Dermis blood vessel endothelial cell (primary cell): ENCODE measurements around the gene RNU1-3. TPM values are rescaled to one million over a fixed set of nuclear protein-coding genes. Genes with fewer than 3 reads are reported as not detected.
A peak's percentile ranks its signal among the peaks of the same experiment; 100 is the strongest.
"Not testable (repeated sequence)": the region's sequence is repeated elsewhere in the genome, so short reads cannot be mapped to it uniquely, and the experiment has no call there.

Experiments
- DNase-seq: peaks from one replicate; pipeline ENCODE4 v3.0.0; 2010
- total RNA-seq: library from RNA; depleted of rRNA; stranded (reverse); fragments of >200 nt; gene quantifications from 2 replicates; pipeline ENCODE4 v1.2.3, GENCODE V29; 2014

RNU1-3 gene
- under 0.01 TPM in 2 replicates for total RNA-seq

DNA sequence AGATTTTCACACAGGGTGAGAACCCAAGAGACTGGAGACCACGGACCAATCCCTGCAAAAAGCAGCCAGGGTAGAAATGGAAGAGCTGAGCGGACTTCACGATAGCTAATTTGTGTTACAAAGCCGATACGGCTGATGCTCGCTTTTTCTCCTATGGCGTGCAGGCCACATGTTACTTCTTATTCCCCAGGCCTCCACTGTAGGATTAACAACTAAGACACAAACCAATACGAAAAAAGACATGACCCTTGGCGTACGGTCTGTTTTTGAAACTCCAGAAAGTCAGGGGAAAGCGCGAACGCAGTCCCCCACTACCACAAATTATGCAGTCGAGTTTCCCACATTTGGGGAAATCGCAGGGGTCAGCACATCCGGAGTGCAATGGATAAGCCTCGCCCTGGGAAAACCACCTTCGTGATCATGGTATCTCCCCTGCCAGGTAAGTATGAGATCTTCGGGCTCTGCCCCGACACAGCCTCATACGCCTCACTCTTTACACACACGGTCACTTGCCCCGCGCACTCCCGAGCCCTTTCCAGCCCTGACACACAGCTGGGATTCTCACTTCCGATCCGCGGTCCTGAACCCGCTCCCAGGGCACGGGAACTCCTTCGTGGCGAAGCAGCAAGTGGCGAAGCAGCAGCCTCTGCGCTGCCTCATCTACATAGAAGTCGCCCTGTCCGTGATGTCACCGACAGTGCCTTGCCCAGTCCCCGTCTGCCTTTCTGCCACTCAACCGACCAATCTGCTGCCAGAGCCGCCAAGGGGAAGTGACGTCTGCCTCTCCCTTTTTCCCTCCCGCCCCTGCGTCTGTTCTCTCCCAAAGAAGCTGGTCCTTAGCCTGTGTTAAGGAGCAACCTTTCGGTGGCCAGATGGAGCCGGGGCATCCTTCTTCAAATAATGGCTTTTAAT is at the start of gene RNU1-3:
TSS of gene RNU1-3 (minus strand) at position 447 of the 912 bp plus-strand sequence.
- DNase-seq: not testable (repeated sequence)

DNA sequence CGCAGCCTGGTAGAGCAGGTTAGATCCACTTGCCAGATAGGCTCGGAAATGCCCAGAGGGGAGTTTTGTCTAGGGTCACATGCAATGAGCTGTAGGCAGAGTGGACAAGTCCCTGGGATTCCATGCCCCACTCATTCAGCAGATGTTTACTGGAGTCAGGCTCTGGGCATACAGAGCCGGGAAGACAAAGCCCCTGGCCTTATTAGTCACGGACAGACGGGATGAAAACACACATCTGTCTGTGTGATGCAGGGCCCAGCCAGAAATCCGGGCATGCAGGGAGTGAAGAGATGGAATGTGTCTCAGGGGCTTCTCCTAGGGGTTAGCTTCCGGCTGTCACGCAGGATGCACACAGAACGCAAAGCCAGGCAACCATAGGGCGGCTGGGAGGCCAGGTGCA is 46.7 kb upstream of the RNU1-3 start:
- not testable (repeated sequence) for DNase-seq

DNA sequence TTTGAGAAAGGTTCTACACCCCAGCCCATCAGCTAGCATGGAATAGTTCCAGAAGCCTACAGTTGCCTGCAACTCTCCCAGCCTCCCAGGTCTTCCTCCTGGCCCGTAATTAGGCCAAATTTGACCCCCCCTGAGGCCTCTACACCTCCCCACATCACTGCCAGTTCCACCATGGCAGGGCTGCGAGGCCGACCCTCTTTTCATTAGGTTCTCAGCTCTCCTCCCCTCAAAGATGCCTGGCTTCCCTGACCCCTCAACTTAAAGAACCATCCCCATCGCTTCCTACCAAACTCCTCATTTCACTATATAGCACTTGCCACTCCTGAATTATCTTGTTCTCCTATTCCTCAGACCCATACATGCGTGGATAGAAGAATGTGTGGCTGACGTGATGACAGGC is 46.2 kb upstream of the RNU1-3 start:
- DNase-seq: not testable (repeated sequence)

DNA sequence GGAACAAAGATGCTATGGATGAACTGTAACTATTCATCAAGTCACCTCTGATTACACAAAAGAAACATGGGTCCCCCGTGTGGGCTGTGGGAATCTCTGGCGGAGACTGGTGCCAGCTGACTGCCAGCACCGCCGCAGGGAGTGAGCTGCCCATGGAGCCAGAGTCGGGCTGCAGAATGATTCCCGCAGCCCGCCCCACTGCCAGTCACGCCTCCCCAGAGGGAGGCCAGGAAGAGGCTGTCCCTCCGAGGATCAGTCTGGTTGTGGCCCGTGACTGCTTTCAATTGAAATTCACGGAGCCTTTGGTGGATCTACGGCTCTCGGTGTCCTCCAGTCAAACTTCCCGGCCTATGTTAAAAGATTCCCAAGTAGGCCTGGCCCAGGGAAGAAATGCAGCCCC is 45.8 kb upstream of the RNU1-3 start:
- DNase-seq: not testable (repeated sequence)

DNA sequence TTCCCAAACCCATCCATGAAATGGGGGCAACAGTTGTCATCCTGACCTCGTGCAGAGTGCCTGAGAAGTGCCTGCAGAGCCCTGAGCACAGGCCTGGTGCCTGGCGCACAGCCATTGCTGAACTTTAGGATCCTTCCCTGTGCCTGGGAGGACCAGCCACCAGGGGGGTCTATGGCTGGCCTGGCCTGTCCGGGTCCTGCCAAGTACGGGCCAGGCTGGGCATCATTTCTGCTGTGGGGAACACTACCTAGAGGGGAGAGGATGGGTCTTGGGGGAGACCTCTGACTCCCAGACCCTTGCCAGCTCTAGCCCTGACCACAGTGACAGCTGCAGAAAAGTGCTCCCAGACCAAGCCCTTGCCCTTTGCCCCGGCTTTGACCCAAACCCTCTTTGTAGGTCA is 45.4 kb upstream of the RNU1-3 start:
- DNase-seq: not testable (repeated sequence)

DNA sequence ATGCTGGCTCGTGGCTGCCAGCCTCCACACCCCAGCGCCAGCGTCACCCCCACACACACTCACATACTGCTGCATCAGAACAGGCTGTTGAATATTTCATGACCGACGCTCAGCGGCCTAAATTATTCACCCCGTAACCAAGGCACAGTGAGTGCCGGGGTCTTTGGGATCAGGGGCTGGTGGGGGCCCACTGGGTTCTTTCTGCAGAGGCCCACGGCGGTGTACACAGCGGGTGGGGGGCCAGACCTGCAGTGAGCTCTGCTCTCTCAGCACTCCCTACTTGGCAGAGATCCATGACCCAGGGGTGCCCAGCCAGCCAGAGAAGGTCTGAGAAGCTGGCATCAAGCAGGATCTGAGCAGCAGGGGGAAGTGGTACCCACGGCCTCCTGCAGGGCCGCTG is 43.9 kb upstream of the RNU1-3 start:
- DNase-seq: not testable (repeated sequence)

DNA sequence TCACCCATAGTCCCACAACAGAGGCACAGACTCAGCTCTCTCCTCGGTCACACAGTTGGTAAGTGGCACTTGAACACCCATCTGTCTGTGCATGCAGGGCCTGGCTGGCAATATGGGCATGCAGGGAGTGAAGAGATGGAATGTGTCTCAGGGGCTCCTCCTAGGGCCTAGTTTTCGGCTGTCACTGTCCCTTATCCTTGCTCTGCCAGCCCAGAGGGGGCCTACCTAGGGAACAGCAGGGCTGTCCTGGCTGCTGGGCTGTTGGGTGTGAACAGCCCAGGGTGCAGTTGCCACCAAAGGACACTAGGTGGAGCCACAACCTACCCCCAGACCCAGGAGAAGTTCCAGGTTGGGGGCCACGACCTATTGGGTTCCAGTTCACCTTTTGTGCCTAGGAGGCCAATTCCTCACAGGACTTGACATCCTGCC is 42.9 kb upstream of the RNU1-3 start:
- DNase-seq: peak; percentile 44

DNA sequence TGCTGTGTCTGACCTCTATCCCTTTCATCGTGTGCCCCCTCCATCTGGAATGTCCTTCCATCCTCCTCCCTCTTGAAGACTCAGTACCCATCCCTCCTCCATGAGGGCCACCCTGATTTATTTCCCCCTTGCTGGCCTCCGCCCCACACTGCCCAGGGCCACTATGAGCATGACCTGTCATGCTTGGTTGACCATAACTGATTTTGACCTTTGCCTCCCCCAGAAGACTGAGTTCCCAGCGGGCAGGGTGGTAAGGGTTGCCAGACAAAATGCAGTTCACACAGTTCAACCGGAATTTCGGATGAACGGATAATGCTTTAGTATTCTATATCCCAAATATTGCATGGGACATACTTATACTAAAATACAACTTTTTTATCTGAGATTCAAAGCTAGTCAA is 42.0 kb upstream of the RNU1-3 start:
- DNase-seq: not testable (repeated sequence)

DNA sequence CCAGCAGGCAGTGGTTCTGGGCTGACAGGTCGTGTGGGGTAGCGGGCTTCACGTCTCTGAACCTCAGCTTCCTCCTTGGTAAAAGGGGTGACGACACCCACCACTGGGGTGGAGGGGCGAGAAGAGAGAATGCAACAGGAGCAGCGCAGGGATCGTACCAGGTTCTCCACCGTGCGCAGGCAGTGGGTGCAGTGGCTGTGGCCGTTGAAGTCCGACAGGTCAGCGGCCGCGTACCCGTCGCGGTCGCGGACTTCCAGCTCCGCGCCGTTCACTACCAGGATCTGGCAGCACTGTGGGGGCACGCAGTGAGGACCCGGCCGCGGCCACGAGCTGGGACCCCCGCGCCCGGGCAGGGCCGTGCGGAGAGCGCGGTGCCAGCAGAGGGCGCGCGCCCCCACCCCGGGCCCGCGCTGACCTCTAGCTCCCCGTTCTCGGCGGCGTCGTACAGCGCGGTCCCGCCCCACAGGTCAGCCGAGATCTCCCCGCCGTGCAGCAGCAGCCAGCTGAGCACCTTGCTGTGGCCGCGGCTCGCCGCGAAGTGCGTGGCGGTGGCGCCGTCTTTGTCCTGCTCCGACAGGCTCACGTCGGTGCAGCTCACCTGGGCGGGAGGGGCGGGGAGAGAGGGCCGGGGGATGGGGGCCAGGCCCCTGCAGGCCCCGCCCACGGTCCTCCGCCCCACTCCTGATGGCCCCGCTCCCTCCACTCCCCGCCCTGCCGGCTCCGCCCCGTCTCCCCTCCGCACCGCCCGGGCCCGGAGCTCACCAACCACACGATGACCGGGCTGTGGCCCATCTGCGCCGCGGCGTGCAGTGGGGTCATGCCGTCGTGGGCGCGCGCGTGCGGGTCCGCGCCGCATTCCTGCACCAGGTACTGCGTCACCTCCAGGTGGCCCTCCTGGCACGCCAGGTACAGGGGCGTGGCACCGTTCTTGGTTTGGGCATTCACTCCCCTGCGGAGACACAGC is 40.7 kb upstream of the RNU1-3 start:
- DNase-seq: peak; percentile 1

DNA sequence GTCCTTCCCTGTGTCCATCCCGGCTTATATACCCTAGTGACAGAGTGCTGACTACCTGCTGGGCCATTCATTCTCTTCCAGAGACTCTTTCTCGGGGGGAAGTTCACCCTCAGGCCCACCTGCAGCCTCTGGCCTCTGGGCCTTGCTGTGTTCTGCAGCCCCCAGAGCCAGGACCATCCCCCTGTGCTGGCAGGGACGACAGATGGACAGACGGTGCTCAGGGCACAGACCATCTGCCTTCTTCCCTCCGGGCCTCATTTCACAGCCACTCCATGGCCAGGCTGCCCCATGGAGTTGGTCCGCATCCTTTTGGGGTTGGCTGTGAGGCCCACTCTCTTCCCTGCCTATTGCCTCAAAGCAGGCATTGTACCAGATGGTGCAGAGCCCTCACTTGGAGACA is 39.6 kb upstream of the RNU1-3 start:
- not testable (repeated sequence) for DNase-seq

DNA sequence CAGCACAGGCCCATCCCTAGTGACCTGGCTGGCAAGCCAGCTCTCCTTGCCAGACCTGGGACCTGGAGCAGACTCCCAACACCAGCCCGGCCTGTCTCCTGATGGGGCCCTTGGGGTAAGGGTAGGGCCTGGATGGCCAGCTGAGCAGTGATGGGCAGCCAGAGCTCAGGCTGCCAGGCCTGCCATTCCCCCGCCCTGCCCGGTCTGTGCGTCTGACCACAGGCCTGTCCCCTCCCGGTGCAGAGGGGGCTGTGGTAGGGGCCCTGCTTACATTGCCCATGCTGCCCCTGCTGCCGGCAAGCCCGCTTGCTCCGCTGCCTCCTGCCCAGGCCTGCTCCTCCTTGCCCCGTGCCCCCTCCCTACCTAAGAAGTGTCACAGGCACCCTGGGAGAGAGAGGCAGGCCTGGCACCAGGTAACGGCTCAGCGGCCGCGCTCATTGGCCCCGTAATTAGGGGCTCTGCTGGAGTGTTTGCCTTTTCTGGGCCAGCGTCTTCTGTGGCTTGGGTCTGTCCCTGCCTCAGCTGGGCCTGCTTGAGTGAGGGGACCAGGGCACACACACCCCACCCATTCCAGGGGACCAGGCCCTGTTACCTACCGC is 37.9 kb upstream of the RNU1-3 start:
- not testable (repeated sequence) for DNase-seq

DNA sequence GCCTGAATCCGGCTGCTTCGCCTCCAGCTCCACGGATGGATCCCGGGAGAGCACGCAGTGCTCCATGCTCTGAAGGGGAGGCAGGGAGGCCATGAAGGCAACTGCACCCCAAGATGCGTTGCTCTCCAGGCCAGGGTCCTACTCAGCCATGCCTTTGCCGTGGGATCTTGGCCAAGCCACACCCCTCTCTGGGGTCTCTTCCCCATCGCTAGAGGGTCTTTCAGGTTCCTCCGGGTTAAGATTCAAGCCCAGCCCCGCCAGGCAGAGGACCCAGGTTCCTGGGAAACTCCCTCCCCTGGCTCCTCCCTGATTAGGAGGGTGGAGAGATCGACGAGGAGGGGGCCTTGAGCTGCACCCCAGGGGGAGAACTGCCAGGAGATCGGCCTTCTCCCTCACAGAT is 37.3 kb upstream of the RNU1-3 start:
- not testable (repeated sequence) for DNase-seq

DNA sequence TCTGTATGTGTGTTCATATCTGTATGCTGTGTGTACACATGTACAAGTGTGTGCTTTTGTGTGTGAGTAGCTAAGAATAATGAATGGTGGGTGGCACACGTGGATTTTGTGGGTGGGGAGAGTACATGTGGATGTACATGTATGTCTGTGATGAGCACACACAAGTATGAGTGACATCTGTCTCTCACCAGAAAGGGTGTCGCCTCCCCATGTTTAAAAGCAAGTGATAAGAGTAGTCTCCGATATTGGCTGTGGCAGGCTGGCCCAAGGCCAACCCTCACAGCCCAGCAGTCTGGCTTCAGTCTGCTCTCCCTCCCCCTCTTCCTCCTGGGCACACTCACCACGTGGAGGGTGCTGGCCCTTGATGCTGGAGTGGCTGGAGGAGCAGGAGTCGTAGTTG is 36.9 kb upstream of the RNU1-3 start:
- DNase-seq: not testable (repeated sequence)

DNA sequence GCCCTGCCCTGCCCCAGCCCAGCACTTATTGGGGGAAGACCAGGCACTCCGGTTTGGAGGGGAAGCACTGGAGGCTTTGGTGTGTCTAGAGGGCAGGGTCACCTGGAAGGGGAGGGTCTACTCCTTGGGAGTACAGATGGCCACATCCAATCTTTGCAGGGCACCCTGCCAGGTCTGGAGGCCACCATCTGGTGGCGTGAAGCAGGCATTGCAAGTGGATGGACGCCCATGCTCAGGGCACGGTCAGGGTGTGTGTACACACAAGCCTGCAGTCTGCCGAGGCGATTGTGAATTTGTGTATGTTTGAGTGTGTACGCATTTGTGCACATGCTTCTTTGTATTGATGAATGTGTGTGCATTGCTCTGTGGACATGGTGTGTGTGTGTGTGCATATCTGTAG is 36.4 kb upstream of the RNU1-3 start:
- DNase-seq: not testable (repeated sequence)

DNA sequence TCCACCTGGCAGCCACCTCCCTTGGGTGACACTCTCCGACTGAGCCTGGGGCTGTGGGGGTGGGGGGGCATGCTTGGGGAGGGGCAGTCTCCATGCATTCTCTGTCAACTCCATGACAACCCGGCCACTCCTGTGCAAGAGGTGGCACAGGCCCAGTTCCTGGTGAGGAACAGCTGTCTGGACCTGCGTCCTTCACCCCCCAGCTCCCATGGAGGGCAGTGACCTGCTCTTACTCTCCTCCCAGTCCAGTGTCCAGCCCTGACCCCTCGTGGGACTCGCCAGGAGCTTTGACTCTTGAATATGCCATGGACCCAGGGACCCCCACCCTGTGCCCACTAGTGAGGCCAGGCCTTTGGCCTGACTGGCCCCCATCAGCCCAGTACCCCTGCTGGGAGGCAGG is 35.5 kb upstream of the RNU1-3 start:
- not testable (repeated sequence) for DNase-seq

DNA sequence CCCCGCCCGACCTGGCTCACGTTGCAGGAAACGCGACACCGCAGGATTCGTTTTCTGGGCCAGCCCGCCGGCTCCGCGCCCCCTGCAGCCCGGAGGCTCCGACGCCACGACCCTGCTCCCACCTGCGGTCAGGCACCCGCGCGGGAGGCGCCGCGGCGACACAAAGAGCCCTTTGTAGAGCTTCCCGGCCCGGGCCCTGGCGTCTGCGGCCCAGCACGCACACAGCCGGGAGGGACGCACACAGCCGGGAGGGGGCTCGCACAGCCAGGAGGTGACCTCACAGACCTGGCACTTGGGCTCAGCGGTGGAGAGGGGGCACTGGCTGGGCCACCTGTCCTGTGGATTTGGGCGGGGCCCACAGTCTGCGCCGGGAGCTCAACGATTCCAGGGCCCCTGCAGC is 34.4 kb upstream of the RNU1-3 start:
- not testable (repeated sequence) for DNase-seq

DNA sequence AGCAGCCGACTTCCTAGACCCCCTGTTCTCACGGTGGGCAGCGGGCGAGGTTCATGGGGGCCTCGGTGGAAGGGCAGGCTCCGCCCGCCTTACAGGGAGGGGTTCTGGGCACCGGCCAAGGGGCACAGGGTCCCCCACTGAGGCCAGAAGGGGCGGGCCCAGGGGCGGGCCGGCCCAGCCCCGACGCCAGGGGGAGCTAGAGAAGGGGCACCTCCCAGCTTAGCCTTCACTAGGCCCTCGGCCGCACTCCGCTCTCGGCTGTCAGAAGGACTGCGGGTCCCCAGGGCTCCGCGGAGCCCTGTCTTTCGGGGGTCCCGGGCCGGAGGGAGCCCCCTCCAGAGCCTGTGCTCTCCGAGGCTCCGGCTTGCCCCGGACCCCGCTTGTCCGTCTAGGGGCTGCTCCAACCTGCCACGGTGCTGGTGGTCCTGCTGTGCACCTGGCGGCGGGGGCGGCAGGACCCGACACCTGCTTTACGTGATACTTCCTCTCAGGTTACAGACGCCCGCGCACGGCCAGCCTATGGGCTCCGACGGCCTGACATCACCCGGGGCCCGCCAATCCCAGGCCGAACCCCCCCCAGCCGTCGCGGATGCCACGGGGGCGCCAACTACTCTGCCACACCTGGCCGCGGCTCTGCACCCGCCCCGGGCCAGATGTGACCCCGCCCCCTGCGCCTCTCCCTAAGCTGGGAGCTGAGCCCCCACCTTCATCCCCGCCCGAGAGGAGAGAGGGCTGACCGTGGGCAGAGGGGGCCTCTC is 33.6 kb upstream of the RNU1-3 start:
- DNase-seq: not testable (repeated sequence)

DNA sequence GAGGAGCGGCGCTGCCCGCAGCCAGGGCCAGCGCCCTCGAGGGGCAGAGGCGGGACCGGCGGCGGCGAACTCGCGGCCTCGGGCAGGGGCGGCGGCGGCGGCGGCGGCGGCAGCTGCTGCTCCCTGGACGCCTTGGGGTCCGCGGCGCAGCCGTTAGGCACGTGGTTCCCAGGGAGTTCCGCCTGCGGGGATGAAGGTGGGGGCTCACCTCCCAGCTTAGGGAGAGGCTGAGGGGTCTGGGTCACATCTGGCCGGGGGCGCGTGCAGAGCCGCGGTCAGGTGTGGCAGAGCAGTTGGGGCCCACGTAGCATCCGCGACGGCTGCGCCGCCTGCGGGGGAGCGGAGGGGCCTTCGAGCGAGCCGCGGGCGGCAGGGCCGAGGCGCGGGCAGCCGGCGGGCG is 32.7 kb upstream of the RNU1-3 start:
- DNase-seq: not testable (repeated sequence)

DNA sequence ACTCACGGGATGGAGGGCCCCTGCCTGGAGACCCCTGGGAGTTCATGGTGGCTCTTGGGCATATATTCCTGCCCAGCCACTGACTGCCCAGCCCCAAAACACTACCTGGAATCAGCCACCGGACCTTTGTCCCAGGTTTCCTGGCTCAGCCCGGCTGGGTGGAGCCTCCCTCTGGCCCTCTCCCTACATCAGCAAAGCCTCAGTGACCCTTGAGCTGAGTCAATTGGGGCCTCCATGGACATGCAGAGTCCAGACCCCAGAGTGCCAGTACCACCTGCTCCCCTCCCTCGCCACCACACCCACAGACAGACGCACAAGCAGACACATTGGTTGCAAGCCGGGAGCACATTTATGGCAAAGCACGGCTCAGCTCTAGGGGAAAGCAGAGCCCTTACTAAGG is 30.4 kb upstream of the RNU1-3 start:
- not testable (repeated sequence) for DNase-seq

DNA sequence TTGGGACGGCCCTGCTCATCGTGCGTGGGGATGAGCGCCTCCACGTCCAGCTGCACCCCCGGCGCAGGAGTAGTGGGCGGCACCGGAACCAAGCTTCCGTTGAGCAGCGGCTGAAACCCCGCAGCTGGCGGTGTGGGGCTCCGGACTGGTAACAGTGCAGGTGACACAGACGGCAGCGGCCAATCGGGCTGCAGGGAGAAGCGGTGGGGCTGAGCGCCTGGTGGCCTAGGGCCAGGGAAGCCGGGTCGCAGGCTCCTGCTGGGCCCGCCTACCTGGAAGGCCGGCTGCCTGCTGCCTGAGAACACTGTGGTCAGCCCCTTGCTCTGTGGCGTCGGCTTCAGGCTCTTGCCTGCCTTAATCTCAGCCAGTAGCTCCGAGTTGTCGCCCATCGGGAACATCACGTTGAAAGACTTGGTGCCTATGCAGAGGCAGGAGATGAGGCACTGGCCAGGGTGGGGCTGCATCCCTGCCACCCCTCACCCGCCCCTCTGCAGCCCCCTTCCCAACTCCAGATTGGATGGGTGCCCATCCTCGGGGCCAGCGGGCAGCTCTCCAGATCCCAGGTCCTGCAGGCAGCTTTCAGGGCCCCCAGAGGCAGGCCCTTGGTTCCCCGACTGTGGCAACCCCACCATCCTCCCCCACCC is 29.9 kb upstream of the RNU1-3 start:
- not testable (repeated sequence) for DNase-seq

DNA sequence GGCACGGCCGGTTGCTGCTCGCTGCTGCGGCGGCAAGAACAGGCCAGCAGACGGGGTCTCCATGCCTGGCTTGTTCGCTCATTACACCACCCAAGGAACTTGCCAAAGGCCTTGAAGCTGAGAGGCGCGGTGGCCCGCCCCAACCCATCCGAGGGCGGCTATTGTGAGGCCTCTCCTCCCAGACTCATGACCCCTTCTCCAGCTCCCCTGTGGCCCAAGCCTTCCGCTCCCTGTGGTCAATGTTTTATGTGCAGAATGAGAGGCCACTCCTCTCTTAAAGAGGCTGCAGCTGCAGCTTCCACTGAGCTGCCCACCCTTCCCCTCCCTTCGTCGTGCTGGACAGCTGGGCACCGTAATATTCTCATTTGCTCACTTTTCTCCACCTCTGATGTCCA is 27.6 kb upstream of the RNU1-3 start:
- DNase-seq: not testable (repeated sequence)
